WTC11 (cell line): ENCODE measurements around the gene CSNK2A2. TPM values are rescaled to one million over a fixed set of nuclear protein-coding genes. Genes with fewer than 3 reads are reported as not detected.

ENCODE experiments used
- ATAC-seq: fragments of 200-7000 bp; cut with Tn5 transposase; 2 replicates; pipeline ENCODE4 v1.10.0; 2021; ENCODE audit warnings: mild to moderate bottlenecking, moderate library complexity
- CTCF ChIA-PET: fragments of 300-600 bp; sonication (Branson Sonifier 250); formaldehyde crosslinking; loops from one replicate; lab custom pipeline; 2021; ENCODE audit warnings: antibody characterized with exemption; lab: Charles Lee
- POLR2A ChIA-PET: fragments of 350-600 bp; sonication (Branson Sonifier 250); formaldehyde crosslinking; loops from one replicate; lab custom pipeline; 2021; ENCODE audit warnings: antibody characterized with exemption; lab: Charles Lee
- DNase-seq: peaks from one replicate; pipeline ENCODE4 v3.0.0; 2021; ENCODE audit warnings: low spot score
- H3K27ac Mint-ChIP-seq: 2 replicates; pipeline ENCODE4 v1.8.0; 2021; ENCODE audit warnings: mixed read lengths
- H3K27me3 Mint-ChIP-seq: 2 replicates; pipeline ENCODE4 v1.8.0; 2021; ENCODE audit warnings: low read depth, mild to moderate bottlenecking, moderate library complexity, mixed read lengths
- H3K36me3 Mint-ChIP-seq: 2 replicates; pipeline ENCODE4 v1.8.0; 2021; ENCODE audit warnings: mixed read lengths
- H3K4me1 Mint-ChIP-seq: 2 replicates; pipeline ENCODE4 v1.8.0; 2022; ENCODE audit warnings: mixed read lengths
- H3K4me3 Mint-ChIP-seq: 2 replicates; pipeline ENCODE4 v1.8.0; 2021; ENCODE audit warnings: mild to moderate bottlenecking, moderate library complexity, mixed read lengths
- H3K9me3 Mint-ChIP-seq: 2 replicates; pipeline ENCODE4 v1.8.0; 2021; ENCODE audit warnings: mixed read lengths
- CREB1 ChIP-seq: sonication (generic); formaldehyde crosslinking; IDR thresholded peaks from 2 replicates; pipeline ENCODE4 v1.8.0; 2023; ENCODE audit warnings: mild to moderate bottlenecking, missing genetic modification reagents
- ETV6 ChIP-seq: sonication (generic); formaldehyde crosslinking; IDR thresholded peaks from 2 replicates; pipeline ENCODE4 v1.8.1; 2022; ENCODE audit warnings: mild to moderate bottlenecking, missing genetic modification reagents
- FOXJ3 ChIP-seq: sonication (generic); formaldehyde crosslinking; IDR thresholded peaks from 2 replicates; pipeline ENCODE4 v1.9.0; 2021; ENCODE audit warnings: missing genetic modification reagents, mild to moderate bottlenecking, borderline replicate concordance
- GRHL2 ChIP-seq: fragments of 250-450 bp; sonication (Bioruptor Pico); IDR thresholded peaks from 2 replicates; pipeline ENCODE4 v1.8.0; 2022; ENCODE audit warnings: mild to moderate bottlenecking, moderate library complexity; ENCODE audit not compliant: insufficient replicate concordance, severe bottlenecking
- HMGA2 ChIP-seq: fragments of 250-450 bp; sonication (Bioruptor Pico); IDR thresholded peaks from 2 replicates; pipeline ENCODE4 v1.4.0; 2021; ENCODE audit warnings: mild to moderate bottlenecking, moderate library complexity
- IRF2 ChIP-seq: sonication (generic); formaldehyde crosslinking; IDR thresholded peaks from 2 replicates; pipeline ENCODE4 v1.8.0; 2022; ENCODE audit warnings: low read depth, missing genetic modification reagents, borderline replicate concordance
- MYBL2 ChIP-seq: sonication (generic); formaldehyde crosslinking; IDR thresholded peaks from 2 replicates; pipeline ENCODE4 v1.8.1; 2023; ENCODE audit warnings: mild to moderate bottlenecking, moderate library complexity, missing genetic modification reagents
- NR1H2 ChIP-seq: sonication (generic); formaldehyde crosslinking; IDR thresholded peaks from 2 replicates; pipeline ENCODE4 v1.9.0; 2021; ENCODE audit warnings: mild to moderate bottlenecking, moderate library complexity, missing genetic modification reagents
- NR2C2 ChIP-seq: sonication (generic); formaldehyde crosslinking; IDR thresholded peaks from 2 replicates; pipeline ENCODE4 v1.8.0; 2022; ENCODE audit warnings: mild to moderate bottlenecking, missing genetic modification reagents
- PRRX2 ChIP-seq: fragments of 250-450 bp; sonication (Bioruptor Pico); IDR thresholded peaks from 2 replicates; pipeline ENCODE4 v1.8.0; 2021; ENCODE audit warnings: mild to moderate bottlenecking
- SMAD4 ChIP-seq: sonication (generic); formaldehyde crosslinking; IDR thresholded peaks from 2 replicates; pipeline ENCODE4 v1.8.0; 2022; ENCODE audit warnings: mild to moderate bottlenecking, missing genetic modification reagents
- ZBTB21 ChIP-seq: sonication (generic); formaldehyde crosslinking; IDR thresholded peaks from 2 replicates; pipeline ENCODE4 v1.8.1; 2023; ENCODE audit warnings: mild to moderate bottlenecking, missing genetic modification reagents, borderline replicate concordance
- ZNF263 ChIP-seq: sonication (generic); formaldehyde crosslinking; IDR thresholded peaks from 2 replicates; pipeline ENCODE4 v1.8.1; 2022; ENCODE audit warnings: low read depth, mild to moderate bottlenecking, moderate library complexity, missing genetic modification reagents
- ZNF317 ChIP-seq: sonication (generic); formaldehyde crosslinking; IDR thresholded peaks from 2 replicates; pipeline ENCODE4 v1.8.1; 2023; ENCODE audit warnings: low read depth, mild to moderate bottlenecking, moderate library complexity, missing genetic modification reagents, borderline replicate concordance
- total RNA-seq: library from RNA; stranded (reverse); gene quantifications from 3 replicates; pipeline ENCODE4 v1.2.3, GENCODE V29; 2021
- TF ChIP-seq, protein P1 (sequence below): sonication (generic); formaldehyde crosslinking; IDR thresholded peaks from 2 replicates; pipeline ENCODE4 v1.8.0; 2023; ENCODE audit warnings: mild to moderate bottlenecking, missing genetic modification reagents
- TF ChIP-seq, protein P2 (sequence below): sonication (generic); formaldehyde crosslinking; IDR thresholded peaks from 2 replicates; pipeline ENCODE4 v1.8.0; 2022; ENCODE audit warnings: mild to moderate bottlenecking, missing genetic modification reagents
- TF ChIP-seq, protein P3 (sequence below): sonication (generic); formaldehyde crosslinking; IDR thresholded peaks from 2 replicates; pipeline ENCODE4 v1.8.1; 2023; ENCODE audit warnings: mild to moderate bottlenecking, missing genetic modification reagents, borderline replicate concordance
- TF ChIP-seq, protein P4 (sequence below): fragments of 250-450 bp; sonication (Bioruptor Pico); IDR thresholded peaks from 2 replicates; pipeline ENCODE4 v1.9.0; 2021; ENCODE audit warnings: moderate library complexity, mild to moderate bottlenecking, inconsistent platforms, borderline replicate concordance
- TF ChIP-seq, protein P5 (sequence below): sonication (generic); formaldehyde crosslinking; IDR thresholded peaks from 2 replicates; pipeline ENCODE4 v1.8.1; 2023; ENCODE audit warnings: mild to moderate bottlenecking, missing genetic modification reagents
- TF ChIP-seq, protein P6 (sequence below): sonication (generic); formaldehyde crosslinking; IDR thresholded peaks from 2 replicates; pipeline ENCODE4 v1.8.0; 2022; ENCODE audit warnings: mild to moderate bottlenecking, missing genetic modification reagents
- TF ChIP-seq, protein P7 (sequence below): sonication (generic); formaldehyde crosslinking; IDR thresholded peaks from 2 replicates; pipeline ENCODE4 v1.8.1; 2022; ENCODE audit warnings: low read depth, mild to moderate bottlenecking, moderate library complexity, missing genetic modification reagents, borderline replicate concordance

Gene CSNK2A2
- total RNA-seq, 1 experiment from 2014 or later, result 114 TPM

DNA sequence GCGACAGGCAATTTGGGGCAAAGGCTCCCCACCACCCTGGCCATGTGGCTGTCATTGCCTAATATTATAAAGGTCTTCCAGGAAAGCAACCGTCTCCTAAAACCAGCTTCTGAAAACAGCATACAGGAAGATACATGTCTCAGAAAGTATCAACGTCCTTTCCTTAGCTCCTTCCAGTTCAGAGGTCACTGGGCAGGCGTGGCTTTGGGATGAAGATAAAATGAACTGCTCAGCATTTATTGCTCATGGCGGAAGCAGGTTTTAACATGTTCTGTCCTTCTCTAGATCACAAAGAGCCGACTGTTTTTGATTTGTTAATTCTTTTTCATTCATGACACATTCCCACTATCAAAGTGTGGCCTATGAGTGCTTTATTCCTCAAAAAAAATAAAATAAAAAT, 76.8 kb downstream of the CSNK2A2 start:
- POLR2A ChIA-PET, result interaction anchor here (0.8 to 1.5 kb wide), 3 partner anchors 8 to 96 kb away, joined by 4 to 14 read pairs (median 7); partner anchors contain the start of genes CFAP20 and MMP15

DNA sequence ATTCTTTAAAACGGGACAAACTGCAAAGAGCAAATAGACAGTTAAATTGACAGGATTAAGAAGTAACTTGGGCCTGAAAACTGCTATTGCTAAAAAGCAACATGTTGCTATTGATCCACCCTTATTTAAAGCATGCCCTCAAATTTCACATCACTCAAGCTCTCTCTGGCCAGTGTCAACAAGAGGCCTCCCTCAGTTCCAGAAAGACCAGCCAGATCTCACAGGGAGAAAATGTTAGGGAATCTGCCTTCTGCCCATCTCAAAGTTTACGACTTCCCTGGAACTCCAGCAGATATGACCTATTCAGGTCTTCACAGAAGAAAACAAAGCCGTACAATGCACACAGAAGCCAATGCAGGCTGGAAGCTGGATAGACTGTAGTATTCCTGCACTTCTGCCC, 77.7 kb downstream of the CSNK2A2 start:
- H3K27ac Mint-ChIP-seq, result no peak overlapping the region
- H3K4me3 Mint-ChIP-seq, result no peak overlapping the region
- no peaks in the 10 kb centered on the region for H3K9me3 Mint-ChIP-seq
- TF ChIP-seq ZNF263 (CRISPR knock-in tag) (no peak), NR1H2 (CRISPR knock-in tag) (no peak), ZNF317 (no peak), HMGA2 (CRISPR knock-in tag) (no peak), FOXJ3 (CRISPR knock-in tag) (no peak), IRF2 (CRISPR knock-in tag) (no peak), MYBL2 (CRISPR knock-in tag) (no peak), SMAD4 (CRISPR knock-in tag) (no peak)
- TF ChIP-seq, protein P1, sequence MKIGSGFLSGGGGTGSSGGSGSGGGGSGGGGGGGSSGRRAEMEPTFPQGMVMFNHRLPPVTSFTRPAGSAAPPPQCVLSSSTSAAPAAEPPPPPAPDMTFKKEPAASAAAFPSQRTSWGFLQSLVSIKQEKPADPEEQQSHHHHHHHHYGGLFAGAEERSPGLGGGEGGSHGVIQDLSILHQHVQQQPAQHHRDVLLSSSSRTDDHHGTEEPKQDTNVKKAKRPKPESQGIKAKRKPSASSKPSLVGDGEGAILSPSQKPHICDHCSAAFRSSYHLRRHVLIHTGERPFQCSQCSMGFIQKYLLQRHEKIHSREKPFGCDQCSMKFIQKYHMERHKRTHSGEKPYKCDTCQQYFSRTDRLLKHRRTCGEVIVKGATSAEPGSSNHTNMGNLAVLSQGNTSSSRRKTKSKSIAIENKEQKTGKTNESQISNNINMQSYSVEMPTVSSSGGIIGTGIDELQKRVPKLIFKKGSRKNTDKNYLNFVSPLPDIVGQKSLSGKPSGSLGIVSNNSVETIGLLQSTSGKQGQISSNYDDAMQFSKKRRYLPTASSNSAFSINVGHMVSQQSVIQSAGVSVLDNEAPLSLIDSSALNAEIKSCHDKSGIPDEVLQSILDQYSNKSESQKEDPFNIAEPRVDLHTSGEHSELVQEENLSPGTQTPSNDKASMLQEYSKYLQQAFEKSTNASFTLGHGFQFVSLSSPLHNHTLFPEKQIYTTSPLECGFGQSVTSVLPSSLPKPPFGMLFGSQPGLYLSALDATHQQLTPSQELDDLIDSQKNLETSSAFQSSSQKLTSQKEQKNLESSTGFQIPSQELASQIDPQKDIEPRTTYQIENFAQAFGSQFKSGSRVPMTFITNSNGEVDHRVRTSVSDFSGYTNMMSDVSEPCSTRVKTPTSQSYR (CRISPR knock-in tag), result no peak
- TF ChIP-seq, protein P2, sequence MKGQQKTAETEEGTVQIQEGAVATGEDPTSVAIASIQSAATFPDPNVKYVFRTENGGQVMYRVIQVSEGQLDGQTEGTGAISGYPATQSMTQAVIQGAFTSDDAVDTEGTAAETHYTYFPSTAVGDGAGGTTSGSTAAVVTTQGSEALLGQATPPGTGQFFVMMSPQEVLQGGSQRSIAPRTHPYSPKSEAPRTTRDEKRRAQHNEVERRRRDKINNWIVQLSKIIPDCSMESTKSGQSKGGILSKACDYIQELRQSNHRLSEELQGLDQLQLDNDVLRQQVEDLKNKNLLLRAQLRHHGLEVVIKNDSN (CRISPR knock-in tag), result no peak
- TF ChIP-seq, protein P3, sequence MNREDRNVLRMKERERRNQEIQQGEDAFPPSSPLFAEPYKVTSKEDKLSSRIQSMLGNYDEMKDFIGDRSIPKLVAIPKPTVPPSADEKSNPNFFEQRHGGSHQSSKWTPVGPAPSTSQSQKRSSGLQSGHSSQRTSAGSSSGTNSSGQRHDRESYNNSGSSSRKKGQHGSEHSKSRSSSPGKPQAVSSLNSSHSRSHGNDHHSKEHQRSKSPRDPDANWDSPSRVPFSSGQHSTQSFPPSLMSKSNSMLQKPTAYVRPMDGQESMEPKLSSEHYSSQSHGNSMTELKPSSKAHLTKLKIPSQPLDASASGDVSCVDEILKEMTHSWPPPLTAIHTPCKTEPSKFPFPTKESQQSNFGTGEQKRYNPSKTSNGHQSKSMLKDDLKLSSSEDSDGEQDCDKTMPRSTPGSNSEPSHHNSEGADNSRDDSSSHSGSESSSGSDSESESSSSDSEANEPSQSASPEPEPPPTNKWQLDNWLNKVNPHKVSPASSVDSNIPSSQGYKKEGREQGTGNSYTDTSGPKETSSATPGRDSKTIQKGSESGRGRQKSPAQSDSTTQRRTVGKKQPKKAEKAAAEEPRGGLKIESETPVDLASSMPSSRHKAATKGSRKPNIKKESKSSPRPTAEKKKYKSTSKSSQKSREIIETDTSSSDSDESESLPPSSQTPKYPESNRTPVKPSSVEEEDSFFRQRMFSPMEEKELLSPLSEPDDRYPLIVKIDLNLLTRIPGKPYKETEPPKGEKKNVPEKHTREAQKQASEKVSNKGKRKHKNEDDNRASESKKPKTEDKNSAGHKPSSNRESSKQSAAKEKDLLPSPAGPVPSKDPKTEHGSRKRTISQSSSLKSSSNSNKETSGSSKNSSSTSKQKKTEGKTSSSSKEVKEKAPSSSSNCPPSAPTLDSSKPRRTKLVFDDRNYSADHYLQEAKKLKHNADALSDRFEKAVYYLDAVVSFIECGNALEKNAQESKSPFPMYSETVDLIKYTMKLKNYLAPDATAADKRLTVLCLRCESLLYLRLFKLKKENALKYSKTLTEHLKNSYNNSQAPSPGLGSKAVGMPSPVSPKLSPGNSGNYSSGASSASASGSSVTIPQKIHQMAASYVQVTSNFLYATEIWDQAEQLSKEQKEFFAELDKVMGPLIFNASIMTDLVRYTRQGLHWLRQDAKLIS (CRISPR knock-in tag), result no peak
- H3K27me3 Mint-ChIP-seq, result no peaks in the 10 kb centered on the region
- peaks cover 18% of the 10 kb centered on the region for H3K4me1 Mint-ChIP-seq
- POLR2A ChIA-PET, result interaction anchor here (0.8 kb wide), 1 partner anchor 8 kb away, joined by 4 read pairs; the partner anchor contains the start of gene CFAP20
- CTCF ChIA-PET, result interaction anchor here (0.6 to 4.1 kb wide), 4 partner anchors 23 to 96 kb away, joined by 4 to 63 read pairs (median 54); no protein-coding TSS in a partner anchor
- H3K36me3 Mint-ChIP-seq, result peaks cover 16% of the 10 kb centered on the region
- no peak for DNase-seq
- ATAC-seq, result no peak

More for the DNA sequence above, 76.8 kb downstream of the CSNK2A2 start:
- CTCF ChIA-PET, result interaction anchor here (0.5 to 4.1 kb wide), 43 partner anchors 8 to 545 kb away, joined by 3 to 63 read pairs (median 6); partner anchors contain the start of genes MMP15, USB1 and ZNF319
- H3K4me1 Mint-ChIP-seq, result peaks cover 22% of the 10 kb centered on the region
- peaks cover 7% of the 10 kb centered on the region for H3K36me3 Mint-ChIP-seq
- no peak overlapping the region for H3K27ac Mint-ChIP-seq
- ATAC-seq (no peak), DNase-seq (no peak)
- no peaks in the 10 kb centered on the region for H3K9me3 Mint-ChIP-seq
- H3K27me3 Mint-ChIP-seq, result no peaks in the 10 kb centered on the region
- no peak overlapping the region for H3K4me3 Mint-ChIP-seq
- TF ChIP-seq CREB1 (CRISPR knock-in tag) (no peak), ZNF317 (no peak), NR2C2 (CRISPR knock-in tag) (no peak), ETV6 (CRISPR knock-in tag) (no peak), ZBTB21 (CRISPR knock-in tag) (no peak), GRHL2 (CRISPR knock-in tag) (no peak), PRRX2 (CRISPR knock-in tag) (no peak), HMGA2 (CRISPR knock-in tag) (no peak)
- TF ChIP-seq, protein P2 (CRISPR knock-in tag), result no peak
- TF ChIP-seq, protein P4, sequence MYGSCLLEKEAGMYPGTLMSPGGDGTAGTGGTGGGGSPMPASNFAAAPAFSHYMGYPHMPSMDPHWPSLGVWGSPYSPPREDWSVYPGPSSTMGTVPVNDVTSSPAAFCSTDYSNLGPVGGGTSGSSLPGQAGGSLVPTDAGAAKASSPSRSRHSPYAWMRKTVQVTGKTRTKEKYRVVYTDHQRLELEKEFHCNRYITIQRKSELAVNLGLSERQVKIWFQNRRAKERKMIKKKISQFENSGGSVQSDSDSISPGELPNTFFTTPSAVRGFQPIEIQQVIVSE (CRISPR knock-in tag), result no peak
- TF ChIP-seq, protein P5, sequence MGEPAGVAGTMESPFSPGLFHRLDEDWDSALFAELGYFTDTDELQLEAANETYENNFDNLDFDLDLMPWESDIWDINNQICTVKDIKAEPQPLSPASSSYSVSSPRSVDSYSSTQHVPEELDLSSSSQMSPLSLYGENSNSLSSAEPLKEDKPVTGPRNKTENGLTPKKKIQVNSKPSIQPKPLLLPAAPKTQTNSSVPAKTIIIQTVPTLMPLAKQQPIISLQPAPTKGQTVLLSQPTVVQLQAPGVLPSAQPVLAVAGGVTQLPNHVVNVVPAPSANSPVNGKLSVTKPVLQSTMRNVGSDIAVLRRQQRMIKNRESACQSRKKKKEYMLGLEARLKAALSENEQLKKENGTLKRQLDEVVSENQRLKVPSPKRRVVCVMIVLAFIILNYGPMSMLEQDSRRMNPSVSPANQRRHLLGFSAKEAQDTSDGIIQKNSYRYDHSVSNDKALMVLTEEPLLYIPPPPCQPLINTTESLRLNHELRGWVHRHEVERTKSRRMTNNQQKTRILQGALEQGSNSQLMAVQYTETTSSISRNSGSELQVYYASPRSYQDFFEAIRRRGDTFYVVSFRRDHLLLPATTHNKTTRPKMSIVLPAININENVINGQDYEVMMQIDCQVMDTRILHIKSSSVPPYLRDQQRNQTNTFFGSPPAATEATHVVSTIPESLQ, result no peak
- TF ChIP-seq, protein P6, sequence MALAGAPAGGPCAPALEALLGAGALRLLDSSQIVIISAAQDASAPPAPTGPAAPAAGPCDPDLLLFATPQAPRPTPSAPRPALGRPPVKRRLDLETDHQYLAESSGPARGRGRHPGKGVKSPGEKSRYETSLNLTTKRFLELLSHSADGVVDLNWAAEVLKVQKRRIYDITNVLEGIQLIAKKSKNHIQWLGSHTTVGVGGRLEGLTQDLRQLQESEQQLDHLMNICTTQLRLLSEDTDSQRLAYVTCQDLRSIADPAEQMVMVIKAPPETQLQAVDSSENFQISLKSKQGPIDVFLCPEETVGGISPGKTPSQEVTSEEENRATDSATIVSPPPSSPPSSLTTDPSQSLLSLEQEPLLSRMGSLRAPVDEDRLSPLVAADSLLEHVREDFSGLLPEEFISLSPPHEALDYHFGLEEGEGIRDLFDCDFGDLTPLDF (CRISPR knock-in tag), result no peak
- TF ChIP-seq, protein P7, sequence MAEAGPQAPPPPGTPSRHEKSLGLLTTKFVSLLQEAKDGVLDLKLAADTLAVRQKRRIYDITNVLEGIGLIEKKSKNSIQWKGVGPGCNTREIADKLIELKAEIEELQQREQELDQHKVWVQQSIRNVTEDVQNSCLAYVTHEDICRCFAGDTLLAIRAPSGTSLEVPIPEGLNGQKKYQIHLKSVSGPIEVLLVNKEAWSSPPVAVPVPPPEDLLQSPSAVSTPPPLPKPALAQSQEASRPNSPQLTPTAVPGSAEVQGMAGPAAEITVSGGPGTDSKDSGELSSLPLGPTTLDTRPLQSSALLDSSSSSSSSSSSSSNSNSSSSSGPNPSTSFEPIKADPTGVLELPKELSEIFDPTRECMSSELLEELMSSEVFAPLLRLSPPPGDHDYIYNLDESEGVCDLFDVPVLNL (CRISPR knock-in tag), result no peak
